GM23338 (cell line): ENCODE results near the gene TNFSF13. TPM values are rescaled to one million over a fixed set of nuclear protein-coding genes. Genes with fewer than 3 reads are reported as not detected.

ENCODE experiments used
- ATAC-seq: fragments of 200-7000 bp; cut with Tn5 transposase; 3 replicates; pipeline ENCODE4 v1.9.1; 2020
- DNase-seq: peaks from one replicate; pipeline ENCODE4 v3.0.0-alpha.2; 2015; ENCODE audit warnings: low spot score
- H2AFZ ChIP-seq: fragments of 200-600 bp; sonication (generic); 2 replicates; pipeline ENCODE4 v1.8.0; 2016; ENCODE audit warnings: antibody characterized with exemption, mild to moderate bottlenecking, moderate library complexity
- H3F3A ChIP-seq: fragments of 200-600 bp; sonication (generic); replicated peaks from 2 replicates; pipeline ENCODE4 v1.8.0; 2017; ENCODE audit warnings: antibody characterized with exemption, mixed run types, low read depth
- H3K27ac ChIP-seq: fragments of 200-600 bp; sonication (generic); 2 replicates; pipeline ENCODE4 v1.6.1; 2016; ENCODE audit warnings: low read depth
- H3K27me3 ChIP-seq: fragments of 200-600 bp; sonication (generic); 2 replicates; pipeline ENCODE4 v1.8.0; 2016; ENCODE audit warnings: mild to moderate bottlenecking, mixed run types, moderate library complexity; ENCODE audit not compliant: insufficient read depth
- H3K36me3 ChIP-seq: fragments of 200-600 bp; sonication (generic); 2 replicates; pipeline ENCODE4 v1.8.0; 2016; ENCODE audit warnings: mild to moderate bottlenecking; ENCODE audit not compliant: insufficient read depth
- H3K4me1 ChIP-seq: fragments of 200-600 bp; sonication (generic); 2 replicates; pipeline ENCODE4 v1.8.0; 2016; ENCODE audit warnings: mild to moderate bottlenecking, moderate library complexity; ENCODE audit not compliant: insufficient read depth
- H3K4me2 ChIP-seq: fragments of 200-600 bp; sonication (generic); 2 replicates; pipeline ENCODE4 v1.7.1; 2017; ENCODE audit warnings: mixed run types
- H3K4me3 ChIP-seq: fragments of 200-600 bp; sonication (generic); 2 replicates; pipeline ENCODE4 v1.6.1; 2016; ENCODE audit warnings: mixed run types
- H3K79me2 ChIP-seq: fragments of 200-600 bp; sonication (generic); replicated peaks from 2 replicates; pipeline ENCODE4 v1.8.0; 2017; ENCODE audit warnings: mild to moderate bottlenecking; ENCODE audit not compliant: insufficient read depth
- H3K9me2 ChIP-seq: fragments of 200-600 bp; sonication (generic); 2 replicates; pipeline ENCODE4 v1.8.0; 2017; ENCODE audit not compliant: insufficient read depth
- H4K20me1 ChIP-seq: fragments of 200-600 bp; sonication (generic); replicated peaks from 2 replicates; pipeline ENCODE4 v1.8.0; 2017; ENCODE audit warnings: mild to moderate bottlenecking; ENCODE audit not compliant: insufficient read depth
- H3K27ac Mint-ChIP-seq: 2 replicates; pipeline ENCODE4 v1.8.0; 2020; ENCODE audit warnings: inconsistent platforms, mild to moderate bottlenecking, moderate library complexity, mixed read lengths
- H3K27me3 Mint-ChIP-seq: 3 replicates; pipeline ENCODE4 v1.8.0; 2022; ENCODE audit warnings: low read depth, mild to moderate bottlenecking, moderate library complexity, mixed read lengths, inconsistent platforms; ENCODE audit not compliant: insufficient read depth, poor library complexity
- H3K36me3 Mint-ChIP-seq: 3 replicates; pipeline ENCODE4 v1.8.0; 2021; ENCODE audit warnings: low read depth, mild to moderate bottlenecking, inconsistent platforms, moderate library complexity, mixed read lengths
- H3K4me1 Mint-ChIP-seq: 3 replicates; pipeline ENCODE4 v1.8.0; 2020; ENCODE audit warnings: mild to moderate bottlenecking, inconsistent platforms, mixed read lengths
- H3K4me3 Mint-ChIP-seq: 3 replicates; pipeline ENCODE4 v1.8.0; 2021; ENCODE audit warnings: moderate library complexity, mild to moderate bottlenecking, inconsistent platforms, mixed read lengths
- H3K9me3 Mint-ChIP-seq: 3 replicates; pipeline ENCODE4 v1.8.0; 2020; ENCODE audit warnings: moderate library complexity, mild to moderate bottlenecking, inconsistent platforms, mixed read lengths
- CREB1 ChIP-seq: fragments of 250-450 bp; sonication (Bioruptor Pico); IDR thresholded peaks from 2 replicates; pipeline ENCODE4 v1.5.0; 2020; ENCODE audit warnings: low read depth, mild to moderate bottlenecking, moderate library complexity
- CTCF ChIP-seq, 2 experiments: fragments of 200-600 bp in 1 of 2; sonication (generic) in 1 of 2; conservative IDR thresholded peaks; 2 replicates each; pipeline versions ENCODE4 v1.5.1 to v1.6.1; 2016 to 2017; ENCODE audit warnings: antibody characterized with exemption in 2 of 2, low read depth in 2 of 2, mild to moderate bottlenecking in 2 of 2, moderate library complexity in 1 of 2
- ETS1 ChIP-seq: IDR thresholded peaks from 2 replicates; pipeline ENCODE4 v1.6.1; 2016; ENCODE audit warnings: antibody characterized with exemption
- EZH2 ChIP-seq: fragments of 200-600 bp; sonication (generic); IDR thresholded peaks from one replicate; pipeline ENCODE4 v1.8.0; 2017; ENCODE audit warnings: antibody characterized with exemption, mild to moderate bottlenecking, low read depth; ENCODE audit not compliant: unreplicated experiment
- EZH2phosphoT487 ChIP-seq: fragments of 200-600 bp; sonication (generic); IDR thresholded peaks from one replicate; pipeline ENCODE4 v1.8.1; 2018; ENCODE audit warnings: antibody characterized with exemption; ENCODE audit not compliant: unreplicated experiment
- JUNB ChIP-seq: IDR thresholded peaks from one replicate; pipeline ENCODE4 v1.6.1; 2016; ENCODE audit warnings: antibody characterized with exemption; ENCODE audit not compliant: unreplicated experiment
- NANOG ChIP-seq: IDR thresholded peaks from 2 replicates; pipeline ENCODE4 v1.6.1; 2016; ENCODE audit warnings: antibody characterized with exemption, borderline replicate concordance
- REST ChIP-seq: IDR thresholded peaks from one replicate; pipeline ENCODE4 v1.6.1; 2018; ENCODE audit warnings: antibody characterized with exemption; ENCODE audit not compliant: unreplicated experiment
- STAT1 ChIP-seq: IDR thresholded peaks from one replicate; pipeline ENCODE4 v1.6.1; 2016; ENCODE audit warnings: antibody characterized with exemption; ENCODE audit not compliant: unreplicated experiment
- ZNF114 ChIP-seq: fragments of 250-450 bp; sonication (Bioruptor Pico); IDR thresholded peaks from 2 replicates; pipeline ENCODE4 v1.5.0; 2020; ENCODE audit warnings: mild to moderate bottlenecking, moderate library complexity
- ZNF331 ChIP-seq: fragments of 250-450 bp; sonication (Bioruptor Pico); IDR thresholded peaks from 2 replicates; pipeline ENCODE4 v1.5.0; 2020; ENCODE audit warnings: low read depth, mild to moderate bottlenecking, moderate library complexity
- ZNF462 ChIP-seq: fragments of 250-450 bp; sonication (Bioruptor Pico); IDR thresholded peaks from 2 replicates; pipeline ENCODE4 v1.5.0; 2020; ENCODE audit warnings: mild to moderate bottlenecking, moderate library complexity
- polyA plus RNA-seq: library from polyadenylated mRNA; unstranded; fragments of >200 nt; fragmentation: Nextera tagmentation; extraction: Ambion mirVana; gene quantifications from 2 replicates; pipeline ENCODE4 v1.2.1, GENCODE V29; 2016
- total RNA-seq: library from RNA; depleted of rRNA; stranded (reverse); fragments of >200 nt; shearing (Covaris generic); gene quantifications from 2 replicates; pipeline ENCODE4 v1.2.3, GENCODE V29; 2014

Gene TNFSF13
- total and polyA plus RNA-seq, 2 experiments from 2014 or later = 2.2 TPM; not detected in 1

- peaks cover 40% of the 10 kb centered on the region for H4K20me1 ChIP-seq
- Mint-ChIP-seq H3K27ac (peak overlapping the region; percentile 86), H3K36me3 (peaks cover 90% of the 10 kb centered on the region)
Measured at GRCh38 chr17:7575481-7575883, 16.9 kb downstream of the TNFSF13 start.

More at GRCh38 chr17:7575481-7575883, 16.9 kb downstream of the TNFSF13 start:
- no peaks in the 10 kb centered on the region for H3K9me2 ChIP-seq
- Mint-ChIP-seq H3K27me3 (peaks cover 56% of the 10 kb centered on the region), H3K9me3 (peaks cover 16% of the 10 kb centered on the region; the same call in 2 of the 3 replicates), H3K4me3 (peak overlapping the region; percentile 90), H3K4me1 (peaks cover 64% of the 10 kb centered on the region)
- H3K4me2 ChIP-seq = peak overlapping the region; percentile 100
- TF ChIP-seq ZNF462 (CRISPR knock-in tag) = no peak
- TF ChIP-seq NANOG = no peak
- TF ChIP-seq JUNB = no peak
- TF ChIP-seq CREB1 (CRISPR knock-in tag) = no peak
- TF ChIP-seq EZH2phosphoT487 = no peak
- TF ChIP-seq ETS1 = no peak
- TF ChIP-seq ZNF331 = no peak
- TF ChIP-seq CTCF (conservative IDR thresholded peaks at IDR 0.05; ENCODE audit: low read depth in 2 of 2) = no peak
- TF ChIP-seq EZH2 = no peak
- no peak for TF ChIP-seq REST
- TF ChIP-seq ZNF114 (CRISPR knock-in tag) = no peak
- TF ChIP-seq STAT1 = no peak
- no peak for DNase-seq
- no peak overlapping the region for H2AFZ ChIP-seq
- peaks cover 43% of the 10 kb centered on the region for H3K4me1 ChIP-seq
- ATAC-seq = no peak
- H3K27ac ChIP-seq = peak overlapping the region; percentile 97
- no peaks in the 10 kb centered on the region for H3K27me3 ChIP-seq
- peak overlapping the region; percentile 100 for H3K4me3 ChIP-seq
- H3F3A ChIP-seq = peaks cover 83% of the 10 kb centered on the region
- H3K79me2 ChIP-seq = peaks cover 56% of the 10 kb centered on the region
- peaks cover 46% of the 10 kb centered on the region for H3K36me3 ChIP-seq
